Measurements from ENCODE around the gene RBFOX2. TPM values are rescaled to one million over a fixed set of nuclear protein-coding genes. Genes with fewer than 3 reads are reported as not detected.

RBFOX2 gene
- total RNA-seq, 4 donors from 2014 or later: 39.4 to 80.0 (median 52.9) TPM

DNA sequence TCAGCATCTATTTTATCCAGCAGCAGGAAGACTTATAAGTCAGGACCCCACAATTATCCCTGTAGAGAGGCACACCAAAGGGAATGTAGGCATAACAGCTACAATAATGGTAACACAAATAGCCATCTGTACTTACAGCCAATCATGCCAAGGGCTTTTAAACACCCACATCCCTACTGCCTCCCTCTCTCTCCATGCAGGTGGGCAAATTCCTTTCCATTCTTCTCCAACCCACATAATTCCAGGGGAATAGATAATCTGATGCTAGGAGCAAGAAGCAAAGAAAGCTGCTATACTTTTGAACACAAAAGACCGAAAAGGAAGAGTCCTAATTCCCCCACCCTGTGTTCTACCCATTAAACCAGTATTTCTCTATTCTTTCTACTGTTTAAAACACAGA lies 46.7 kb downstream of the RBFOX2 start:
- DNase-seq: no peak
- H3K36me3 ChIP-seq: no peaks in the 10 kb centered on the region
- no peaks in the 10 kb centered on the region for H3K27me3 ChIP-seq
- no peak for TF ChIP-seq POLR2A (IDR thresholded peaks at IDR 0.05)
- TF ChIP-seq, protein P1, sequence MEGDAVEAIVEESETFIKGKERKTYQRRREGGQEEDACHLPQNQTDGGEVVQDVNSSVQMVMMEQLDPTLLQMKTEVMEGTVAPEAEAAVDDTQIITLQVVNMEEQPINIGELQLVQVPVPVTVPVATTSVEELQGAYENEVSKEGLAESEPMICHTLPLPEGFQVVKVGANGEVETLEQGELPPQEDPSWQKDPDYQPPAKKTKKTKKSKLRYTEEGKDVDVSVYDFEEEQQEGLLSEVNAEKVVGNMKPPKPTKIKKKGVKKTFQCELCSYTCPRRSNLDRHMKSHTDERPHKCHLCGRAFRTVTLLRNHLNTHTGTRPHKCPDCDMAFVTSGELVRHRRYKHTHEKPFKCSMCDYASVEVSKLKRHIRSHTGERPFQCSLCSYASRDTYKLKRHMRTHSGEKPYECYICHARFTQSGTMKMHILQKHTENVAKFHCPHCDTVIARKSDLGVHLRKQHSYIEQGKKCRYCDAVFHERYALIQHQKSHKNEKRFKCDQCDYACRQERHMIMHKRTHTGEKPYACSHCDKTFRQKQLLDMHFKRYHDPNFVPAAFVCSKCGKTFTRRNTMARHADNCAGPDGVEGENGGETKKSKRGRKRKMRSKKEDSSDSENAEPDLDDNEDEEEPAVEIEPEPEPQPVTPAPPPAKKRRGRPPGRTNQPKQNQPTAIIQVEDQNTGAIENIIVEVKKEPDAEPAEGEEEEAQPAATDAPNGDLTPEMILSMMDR (IDR thresholded peaks at IDR 0.05): no peak
- no peaks in the 10 kb centered on the region for H3K9me3 ChIP-seq
- no peaks in the 10 kb centered on the region for H3K4me1 ChIP-seq
- H3K4me3 ChIP-seq: no peak overlapping the region
- no peak overlapping the region for H3K27ac ChIP-seq

DNA sequence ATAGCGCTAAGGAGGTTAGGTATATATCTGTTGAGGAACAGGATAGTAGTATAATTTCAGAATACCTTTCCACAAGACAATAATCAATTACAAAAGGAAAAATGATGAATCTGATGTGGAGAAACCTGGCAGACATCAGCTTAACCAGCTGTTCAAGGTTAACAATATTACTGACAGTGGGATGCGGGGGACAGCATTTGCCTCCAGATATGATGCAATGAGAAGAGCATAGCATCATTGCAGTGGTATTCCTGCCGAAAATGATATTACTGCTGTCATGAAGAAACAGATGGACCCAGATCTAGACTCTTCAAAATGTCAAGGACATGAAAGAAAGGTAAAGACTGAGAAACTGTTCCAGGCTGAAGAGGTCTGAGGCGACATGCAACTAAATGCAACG lies 49.7 kb downstream of the RBFOX2 start:
- Histone ChIP-seq H3K4me1 (peaks cover 0 to 9% (median 0%) of the 10 kb centered on the region in 4 donors), H3K27ac (no peak overlapping the region), H3K36me3 (no peaks in the 10 kb centered on the region), H3K27me3 (no peaks in the 10 kb centered on the region), H3K9me3 (no peaks in the 10 kb centered on the region), H3K4me3 (no peak overlapping the region)
- no peak for DNase-seq
- TF ChIP-seq POLR2A (IDR thresholded peaks at IDR 0.05): no peak
- TF ChIP-seq, protein P1 (IDR thresholded peaks at IDR 0.05): no peak

DNA sequence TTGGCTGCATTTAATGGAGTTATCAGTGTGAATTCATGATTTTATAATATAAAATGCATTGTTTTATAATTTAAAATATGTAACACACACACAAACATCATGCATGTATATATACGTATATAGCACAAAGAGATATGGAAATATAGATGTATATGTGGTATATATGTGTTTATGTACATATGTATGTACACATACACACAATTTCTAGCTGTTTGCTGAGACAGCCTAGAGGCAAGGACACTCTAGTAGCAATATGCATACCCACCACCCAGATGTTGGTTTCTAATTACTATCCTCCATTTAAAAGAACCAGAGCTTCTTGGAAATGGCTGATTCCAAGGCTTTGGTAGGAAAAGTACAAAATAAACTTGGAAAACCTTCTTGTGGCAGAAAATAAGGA lies 50.4 kb downstream of the RBFOX2 start:
- H3K36me3 ChIP-seq: no peaks in the 10 kb centered on the region
- no peak for DNase-seq
- no peaks in the 10 kb centered on the region for H3K9me3 ChIP-seq
- TF ChIP-seq, protein P1 (IDR thresholded peaks at IDR 0.05): no peak
- TF ChIP-seq POLR2A (IDR thresholded peaks at IDR 0.05): no peak
- no peak overlapping the region for H3K4me3 ChIP-seq
- H3K27me3 ChIP-seq: no peaks in the 10 kb centered on the region
- H3K27ac ChIP-seq: no peak overlapping the region
- H3K4me1 ChIP-seq: peaks cover 0 to 9% (median 0%) of the 10 kb centered on the region in 4 donors

DNA sequence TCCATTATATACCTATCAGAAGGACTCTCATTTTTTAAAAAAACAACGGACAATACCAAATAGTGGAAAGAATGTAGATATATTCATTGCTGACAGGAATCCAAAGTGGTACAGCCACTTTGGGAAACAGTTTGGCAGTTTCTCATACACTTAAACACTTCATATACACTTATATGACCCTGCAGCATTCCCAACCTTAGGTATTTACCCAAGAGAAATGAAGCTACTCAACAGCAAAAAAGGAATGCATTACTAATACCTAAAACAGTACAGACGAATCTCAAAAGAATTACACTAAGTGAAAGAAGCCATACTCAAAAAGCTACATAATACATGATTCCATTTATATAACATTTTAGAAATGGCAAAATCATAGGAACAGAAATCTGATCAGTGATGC lies 51.5 kb downstream of the RBFOX2 start:
- DNase-seq: no peak
- Histone ChIP-seq H3K9me3 (no peaks in the 10 kb centered on the region), H3K27me3 (no peaks in the 10 kb centered on the region), H3K36me3 (no peaks in the 10 kb centered on the region), H3K4me3 (no peak overlapping the region), H3K4me1 (peaks cover 0 to 9% (median 0%) of the 10 kb centered on the region in 4 donors), H3K27ac (no peak overlapping the region)
- no peak for TF ChIP-seq POLR2A (IDR thresholded peaks at IDR 0.05)
- TF ChIP-seq, protein P1 (IDR thresholded peaks at IDR 0.05): no peak

DNA sequence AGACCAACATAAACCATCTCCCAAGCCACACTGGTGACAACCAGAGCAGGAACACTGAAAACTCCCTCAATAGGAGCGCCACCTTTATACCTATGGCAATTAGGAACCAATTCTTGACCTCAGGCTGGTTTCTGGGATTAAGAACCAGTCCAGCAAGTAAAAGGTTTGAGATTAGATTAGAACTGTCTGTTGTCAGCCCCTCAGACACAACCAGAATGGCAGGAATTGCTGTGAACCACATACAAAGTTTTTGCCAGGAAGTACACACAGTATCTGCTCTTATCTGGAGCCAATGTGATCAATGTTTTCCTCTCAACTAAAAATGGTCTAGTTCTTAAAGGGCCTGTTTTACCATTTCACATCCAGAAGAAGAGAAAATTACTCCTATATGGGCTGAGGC lies 55.2 kb downstream of the RBFOX2 start:
- Histone ChIP-seq H3K9me3 (no peaks in the 10 kb centered on the region), H3K4me3 (no peak overlapping the region), H3K36me3 (no peaks in the 10 kb centered on the region), H3K27me3 (no peaks in the 10 kb centered on the region), H3K27ac (peak overlapping the region in 3 of 4 donors; percentile 47 to 65 (median 54)), H3K4me1 (peaks cover 0 to 9% (median 0%) of the 10 kb centered on the region in 4 donors)
- TF ChIP-seq, protein P1 (IDR thresholded peaks at IDR 0.05): no peak
- TF ChIP-seq POLR2A (IDR thresholded peaks at IDR 0.05): no peak
- DNase-seq: no peak

DNA sequence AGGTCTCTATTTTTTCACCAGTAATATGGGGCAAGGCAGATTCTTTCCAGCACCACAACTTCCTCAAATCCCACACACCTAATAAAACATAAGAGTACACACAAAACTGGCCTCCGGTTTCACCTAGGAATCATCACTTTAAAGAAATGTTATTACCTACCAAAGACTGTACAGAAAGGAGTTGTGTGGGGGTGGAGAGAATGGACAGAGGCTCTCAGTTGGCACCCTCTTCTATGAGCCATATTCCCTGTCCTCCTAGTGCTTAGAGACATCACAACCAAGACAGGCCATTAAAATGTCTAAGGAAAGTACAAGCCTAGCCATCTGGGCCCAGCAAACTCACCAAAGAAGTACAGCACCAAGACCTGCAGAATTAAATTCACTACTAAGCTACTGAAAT lies 56.1 kb downstream of the RBFOX2 start:
- no peak for DNase-seq
- peaks cover 0 to 9% (median 0%) of the 10 kb centered on the region in 4 donors for H3K4me1 ChIP-seq
- TF ChIP-seq, protein P1 (IDR thresholded peaks at IDR 0.05): no peak
- no peak for TF ChIP-seq POLR2A (IDR thresholded peaks at IDR 0.05)
- H3K36me3 ChIP-seq: no peaks in the 10 kb centered on the region
- H3K27ac ChIP-seq: peak overlapping the region in 2 of 4 donors; percentile 3 to 65
- H3K9me3 ChIP-seq: no peaks in the 10 kb centered on the region
- H3K4me3 ChIP-seq: no peak overlapping the region
- no peaks in the 10 kb centered on the region for H3K27me3 ChIP-seq

Measured in Peyer's patch (tissue), 4 donors.